HEK293 (cell line): Measurements from ENCODE around the gene SOX5.

Source experiments
- CTCF ChIA-PET: fragments of 350-600 bp; formaldehyde crosslinking; extraction: SDS; loops from one replicate; lab custom pipeline; 2021; ENCODE audit warnings: antibody characterized with exemption; lab: Yijun Ruan, JAX
- POLR2A ChIA-PET: fragments of 300-600 bp; formaldehyde crosslinking; extraction: SDS; loops from one replicate; lab custom pipeline; 2020; ENCODE audit warnings: antibody characterized with exemption, inconsistent platforms; lab: Yijun Ruan, JAX
- H3K27ac ChIP-seq: fragments of 200-500 bp; sonication (Bioruptor generic); 2 replicates; pipeline ENCODE4 v1.5.1; 2014; ENCODE audit warnings: low read depth, low read length, control low read depth, inconsistent platforms; ENCODE audit errors: extremely low read depth
- H3K36me3 ChIP-seq, 2 experiments: fragments of 200-500 bp in 1 of 2; sonication (Bioruptor generic) in 1 of 2; 1 replicate in 1 of 2; 2 replicates in 1 of 2; pipeline ENCODE4 v1.5.1; 2014 to 2017; ENCODE audit warnings: inconsistent platforms in 2 of 2, low read length in 2 of 2; ENCODE audit not compliant: control insufficient read depth in 2 of 2, insufficient read depth in 1 of 2
- H3K4me1 ChIP-seq: fragments of 200-500 bp; sonication (Bioruptor generic); 2 replicates; pipeline ENCODE4 v1.5.1; 2014; ENCODE audit warnings: mild to moderate bottlenecking, low read length, inconsistent platforms; ENCODE audit not compliant: control insufficient read depth, insufficient read depth
- H3K4me3 ChIP-seq: 2 replicates; pipeline ENCODE4 v1.5.1; 2011; ENCODE audit warnings: low read depth, mild to moderate bottlenecking, control low read depth, low read length, moderate library complexity
- H3K9me3 ChIP-seq: fragments of 200-500 bp; sonication (Bioruptor generic); 2 replicates; pipeline ENCODE4 v1.5.1; 2014; ENCODE audit warnings: low read depth, low read length, inconsistent platforms; ENCODE audit not compliant: control insufficient read depth, insufficient read depth
- ATF2 ChIP-seq: fragments of 450-650 bp; formaldehyde crosslinking; IDR thresholded peaks from 2 replicates; pipeline ENCODE4 v1.5.1; 2016; ENCODE audit warnings: missing biosample characterization, missing genetic modification characterization, low read depth
- BCL11A ChIP-seq: fragments of 450-650 bp; formaldehyde crosslinking; IDR thresholded peaks from 2 replicates; pipeline ENCODE4 v1.5.1; 2016; ENCODE audit warnings: low read depth, missing biosample characterization, missing genetic modification characterization
- KLF7 ChIP-seq: fragments of 450-650 bp; formaldehyde crosslinking; IDR thresholded peaks from 2 replicates; pipeline ENCODE4 v1.5.1; 2016; ENCODE audit warnings: missing biosample characterization, missing genetic modification characterization, borderline replicate concordance
- KLF9 ChIP-seq: fragments of 450-650 bp; formaldehyde crosslinking; IDR thresholded peaks from 2 replicates; pipeline ENCODE4 v1.5.1; 2016; ENCODE audit warnings: missing biosample characterization, missing genetic modification characterization, low read depth
- PRDM4 ChIP-seq: fragments of 450-650 bp; formaldehyde crosslinking; IDR thresholded peaks from 2 replicates; pipeline ENCODE4 v1.5.1; 2017; ENCODE audit warnings: missing biosample characterization, missing genetic modification characterization
- PRDM6 ChIP-seq: fragments of 450-650 bp; formaldehyde crosslinking; IDR thresholded peaks from 2 replicates; pipeline ENCODE4 v1.5.1; 2017; ENCODE audit warnings: missing biosample characterization, missing genetic modification characterization
- RBAK ChIP-seq: fragments of 450-650 bp; formaldehyde crosslinking; IDR thresholded peaks from 2 replicates; pipeline ENCODE4 v1.5.1; 2016; ENCODE audit warnings: missing biosample characterization, missing genetic modification characterization
- ZBTB7A ChIP-seq: fragments of 450-650 bp; formaldehyde crosslinking; IDR thresholded peaks from 2 replicates; pipeline ENCODE4 v1.5.1; 2016; ENCODE audit warnings: low read depth, missing biosample characterization, missing genetic modification characterization
- ZFP69B ChIP-seq: fragments of 450-650 bp; formaldehyde crosslinking; IDR thresholded peaks from 2 replicates; pipeline ENCODE4 v1.5.1; 2016; ENCODE audit warnings: missing biosample characterization, missing genetic modification characterization
- ZNF10 ChIP-seq: fragments of 450-650 bp; formaldehyde crosslinking; IDR thresholded peaks from 2 replicates; pipeline ENCODE4 v1.5.1; 2017; ENCODE audit warnings: missing biosample characterization, missing genetic modification characterization
- ZNF248 ChIP-seq: fragments of 450-650 bp; formaldehyde crosslinking; IDR thresholded peaks from 2 replicates; pipeline ENCODE4 v1.5.1; 2017; ENCODE audit warnings: missing biosample characterization, missing genetic modification characterization
- ZNF366 ChIP-seq: fragments of 450-650 bp; formaldehyde crosslinking; conservative IDR thresholded peaks from 2 replicates; pipeline ENCODE4 v1.5.1; 2016; ENCODE audit warnings: missing biosample characterization, missing genetic modification characterization
- ZNF501 ChIP-seq: fragments of 450-650 bp; formaldehyde crosslinking; IDR thresholded peaks from 2 replicates; pipeline ENCODE4 v1.5.1; 2016; ENCODE audit warnings: missing biosample characterization, missing genetic modification characterization
- ZNF558 ChIP-seq: fragments of 450-650 bp; formaldehyde crosslinking; IDR thresholded peaks from 2 replicates; pipeline ENCODE4 v1.5.1; 2016; ENCODE audit warnings: missing biosample characterization, missing genetic modification characterization
- ZNF560 ChIP-seq: fragments of 450-650 bp; formaldehyde crosslinking; IDR thresholded peaks from 2 replicates; pipeline ENCODE4 v1.5.1; 2017; ENCODE audit warnings: missing biosample characterization, missing genetic modification characterization, borderline replicate concordance
- ZNF610 ChIP-seq: fragments of 450-650 bp; formaldehyde crosslinking; IDR thresholded peaks from 2 replicates; pipeline ENCODE4 v1.5.1; 2016; ENCODE audit warnings: missing biosample characterization, missing genetic modification characterization, borderline replicate concordance
- ZNF660 ChIP-seq: fragments of 450-650 bp; IDR thresholded peaks from 2 replicates; pipeline ENCODE4 v1.5.1; 2018; ENCODE audit warnings: missing biosample characterization, mild to moderate bottlenecking, missing genetic modification characterization
- ZNF692 ChIP-seq: fragments of 450-650 bp; formaldehyde crosslinking; IDR thresholded peaks from 2 replicates; pipeline ENCODE4 v1.5.1; 2016; ENCODE audit warnings: missing biosample characterization, missing genetic modification characterization
- ZNF768 ChIP-seq: fragments of 450-650 bp; formaldehyde crosslinking; IDR thresholded peaks from 2 replicates; pipeline ENCODE4 v1.5.1; 2018; ENCODE audit warnings: missing biosample characterization, mild to moderate bottlenecking, missing genetic modification characterization

Gene SOX5

GRCh38 chr12:23949348-23950209 lies at the start of gene SOX5 (continued):
- TF ChIP-seq ZNF501 (0 out of 2 replicates have a peak, but pooled peaks have one; percentile 9), ZFP69B (tag by site-specific recombination) (peak; percentile 96), PRDM4 (no peak), ZNF692 (peak; percentile 92)

DNA sequence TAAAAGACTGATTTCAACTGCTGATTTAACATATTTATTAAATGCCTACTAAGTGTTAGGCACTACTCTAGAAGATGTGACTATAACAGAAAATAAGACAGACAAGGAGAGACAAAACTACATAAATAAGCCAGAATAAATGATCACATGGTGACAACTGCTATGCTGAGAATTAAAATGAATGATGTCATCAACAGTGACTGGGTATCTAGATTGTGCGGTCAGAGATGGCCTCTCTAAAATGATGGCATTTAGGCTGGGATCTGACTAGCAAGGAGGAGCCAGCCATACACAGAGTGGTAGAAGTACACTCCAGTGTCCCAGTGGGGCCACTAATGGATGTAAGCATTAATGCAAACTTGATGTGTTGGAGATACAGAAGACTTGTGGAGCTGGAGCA lies 37.6 kb upstream of the SOX5 start:
- H3K36me3 ChIP-seq, result no peaks in the 10 kb centered on the region
- TF ChIP-seq ATF2, result peak; percentile 66; the same call in 1 of the 2 replicates
- no peak for TF ChIP-seq PRDM6 (tag by site-specific recombination)
- CTCF ChIA-PET, result no interaction called here

GRCh38 chr12:23980826-23981225 lies 31.4 kb upstream of the SOX5 start:
- Histone ChIP-seq H3K4me3 (no peak overlapping the region), H3K4me1 (no peaks in the 10 kb centered on the region), H3K9me3 (no peaks in the 10 kb centered on the region), H3K36me3 (no peaks in the 10 kb centered on the region), H3K27ac (no peak overlapping the region)
- ChIA-PET POLR2A (no interaction called here), CTCF (no interaction called here)
- no peak for TF ChIP-seq ZNF660 (tag by site-specific recombination)
- TF ChIP-seq ZNF560, result no peak
- TF ChIP-seq ZNF558, result no peak
- TF ChIP-seq RBAK (tag by site-specific recombination), result no peak
- no peak for TF ChIP-seq BCL11A (tag by site-specific recombination)
- TF ChIP-seq ZNF10 (tag by site-specific recombination), result no peak

More for the DNA sequence above, 37.6 kb upstream of the SOX5 start:
- no peaks in the 10 kb centered on the region for H3K9me3 ChIP-seq
- H3K4me3 ChIP-seq, result no peak overlapping the region
- no peak overlapping the region for H3K27ac ChIP-seq
- no peaks in the 10 kb centered on the region for H3K4me1 ChIP-seq
- POLR2A ChIA-PET, result no interaction called here

GRCh38 chr12:23964812-23965211 lies 15.3 kb upstream of the SOX5 start:
- Histone ChIP-seq H3K4me3 (no peak overlapping the region), H3K27ac (no peak overlapping the region), H3K36me3 (no peaks in the 10 kb centered on the region), H3K9me3 (no peaks in the 10 kb centered on the region), H3K4me1 (no peaks in the 10 kb centered on the region)
- ChIA-PET POLR2A (no interaction called here), CTCF (no interaction called here)
- TF ChIP-seq KLF9 (no peak), KLF7 (tag by site-specific recombination) (no peak), PRDM4 (no peak), ZNF248 (tag by site-specific recombination) (no peak), ZNF366 (tag by site-specific recombination) (no peak), ZNF610 (no peak), ZNF768 (no peak), ZBTB7A (tag by site-specific recombination) (no peak)
